ENCODE results near the gene SGO2.
"Not testable (repeated sequence)": the region's sequence is repeated elsewhere in the genome, so short reads cannot be mapped to it uniquely, and the experiment has no call there.

The SGO2 gene

DNA sequence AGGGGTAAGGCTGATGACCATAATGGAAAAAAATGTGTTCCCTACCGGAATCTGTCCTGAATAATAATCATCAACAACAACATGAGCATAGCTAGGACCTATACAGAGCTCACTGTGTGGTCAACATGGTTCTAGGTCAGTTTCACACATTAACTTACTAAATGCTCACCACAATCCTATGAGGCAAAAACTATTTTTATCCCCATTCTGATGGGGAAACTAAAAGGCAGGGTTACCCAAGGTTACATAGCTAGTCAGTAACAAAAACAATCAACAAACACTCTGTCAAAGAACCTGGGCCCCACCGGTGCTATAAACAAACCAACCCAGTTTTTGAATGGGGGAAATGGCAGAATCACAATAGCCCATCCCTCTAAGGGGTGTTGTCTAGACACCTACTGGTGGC is 100.0 kb downstream of the SGO2 start:
- no peak for DNase-seq

DNA sequence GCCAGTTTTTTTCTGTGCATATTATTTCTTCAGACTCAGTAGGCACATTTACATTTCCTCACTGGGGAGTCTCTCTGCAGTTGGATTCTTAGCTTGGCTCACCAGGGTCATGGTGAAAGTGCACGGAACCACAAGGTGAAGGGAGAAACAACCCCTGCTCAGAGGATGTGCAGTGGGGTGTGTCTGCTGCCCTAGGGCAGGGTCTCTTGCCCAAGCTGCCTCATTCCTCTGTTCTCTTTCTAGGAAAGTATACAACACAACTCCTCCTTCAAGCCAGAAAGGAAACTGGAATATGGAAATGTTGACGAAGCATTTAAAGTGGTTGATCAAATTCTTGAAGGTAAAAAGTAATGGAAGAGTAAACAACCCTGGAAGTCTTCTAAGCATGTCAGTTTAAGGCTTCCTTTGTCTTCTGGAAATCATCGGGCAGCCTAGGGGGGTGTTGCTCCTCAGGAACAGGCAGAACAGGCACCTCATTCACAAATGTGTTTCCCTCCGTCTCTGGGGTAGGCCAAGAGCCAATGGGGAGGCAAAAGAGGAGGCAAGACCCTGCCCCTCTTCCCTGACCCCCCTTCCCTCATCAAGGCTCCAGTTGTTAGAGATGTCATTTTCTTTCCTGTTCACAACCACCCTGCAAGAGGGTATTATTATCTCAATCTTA is 101.2 kb downstream of the SGO2 start:
- DNase-seq: no peak

DNA sequence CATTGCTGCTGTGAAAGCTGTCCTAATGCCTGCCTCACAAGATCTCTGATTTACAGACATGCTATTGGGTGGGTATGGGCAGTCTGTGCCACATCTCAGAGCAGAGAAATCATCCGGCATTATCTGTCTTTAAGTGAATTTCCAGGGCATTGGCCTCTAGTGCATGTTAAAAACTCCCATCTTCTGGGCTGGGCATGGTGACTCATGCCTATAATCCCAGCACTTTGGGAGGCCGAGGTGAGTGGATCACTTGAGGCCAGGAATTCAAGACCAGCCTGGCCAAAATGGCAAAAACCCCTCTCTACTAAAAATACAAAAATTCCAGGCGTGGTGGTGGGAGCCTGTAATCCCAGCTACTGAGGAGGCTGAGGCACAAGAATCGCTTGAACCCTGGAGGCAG is 102.5 kb downstream of the SGO2 start:
- not testable (repeated sequence) for DNase-seq

DNA sequence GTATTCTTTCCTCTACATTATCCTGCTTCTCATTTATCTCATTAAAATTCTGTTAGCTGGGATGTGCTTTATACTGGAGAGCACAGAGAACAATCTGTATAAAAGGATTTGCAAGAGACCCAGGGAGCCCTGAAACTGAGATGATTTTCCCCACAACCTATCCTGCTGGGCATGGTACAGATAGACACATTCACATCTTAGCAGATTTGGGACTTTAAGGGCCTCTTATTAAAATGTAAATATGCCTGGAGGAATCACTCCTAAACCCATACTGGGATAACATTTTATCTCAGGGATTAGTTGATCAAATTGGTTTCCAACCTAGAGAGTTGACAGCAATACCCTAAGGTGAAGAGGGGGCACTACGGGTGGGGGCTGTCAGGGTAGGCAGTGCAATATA is 105.3 kb downstream of the SGO2 start:
- DNase-seq: no peak

Measured in NCI-H2171 (cell line).